MM.1S (cell line): ENCODE data around the gene DLGAP1.
A peak's percentile ranks its signal among the peaks of the same experiment; 100 is the strongest.

Experiments
- DNase-seq: peaks from one replicate; pipeline ENCODE4 v3.0.0-alpha.2; 2015
- H2AFZ ChIP-seq: fragments of 300-600 bp; sonication (generic); 2 replicates; pipeline ENCODE4 v1.6.0; 2016; ENCODE audit warnings: antibody characterized with exemption, low read length
- H3F3A ChIP-seq: fragments of 300-600 bp; sonication (generic); 2 replicates; pipeline ENCODE4 v1.6.1; 2016; ENCODE audit warnings: mild to moderate bottlenecking, antibody characterized with exemption, low read length, moderate library complexity, mixed read lengths; ENCODE audit not compliant: insufficient read depth
- H3K27ac ChIP-seq: fragments of 300-600 bp; sonication (generic); 2 replicates; pipeline ENCODE4 v1.5.1; 2016; ENCODE audit warnings: mild to moderate bottlenecking, low read length
- H3K27me3 ChIP-seq: fragments of 300-600 bp; sonication (generic); replicated peaks from 2 replicates; pipeline ENCODE4 v1.6.0; 2016; ENCODE audit warnings: low read length; ENCODE audit not compliant: insufficient read depth
- H3K36me3 ChIP-seq: fragments of 300-600 bp; sonication (generic); replicated peaks from 2 replicates; pipeline ENCODE4 v1.6.1; 2016; ENCODE audit warnings: mild to moderate bottlenecking, low read length, mixed read lengths; ENCODE audit not compliant: insufficient read depth
- H3K4me1 ChIP-seq: fragments of 300-600 bp; sonication (generic); 2 replicates; pipeline ENCODE4 v1.6.1; 2016; ENCODE audit warnings: low read length, mixed read lengths
- H3K4me2 ChIP-seq: fragments of 300-600 bp; sonication (generic); 2 replicates; pipeline ENCODE4 v1.6.0; 2016; ENCODE audit warnings: low read depth, low read length
- H3K4me3 ChIP-seq: fragments of 300-600 bp; sonication (generic); 2 replicates; pipeline ENCODE4 v1.5.1; 2016; ENCODE audit warnings: low read length, mixed read lengths
- H3K79me2 ChIP-seq: fragments of 300-600 bp; sonication (generic); 2 replicates; pipeline ENCODE4 v1.6.1; 2016; ENCODE audit warnings: mixed run types, low read length, mixed read lengths
- H3K9ac ChIP-seq: fragments of 300-600 bp; sonication (generic); 2 replicates; pipeline ENCODE4 v1.6.1; 2016; ENCODE audit warnings: low read length, mixed read lengths
- H3K9me2 ChIP-seq: fragments of 300-600 bp; sonication (generic); replicated peaks from 2 replicates; pipeline ENCODE4 v1.6.1; 2016; ENCODE audit warnings: mild to moderate bottlenecking, low read length, mixed read lengths; ENCODE audit not compliant: insufficient read depth
- H3K9me3 ChIP-seq: fragments of 300-600 bp; sonication (generic); replicated peaks from 2 replicates; pipeline ENCODE4 v1.6.1; 2016; ENCODE audit warnings: mild to moderate bottlenecking, low read length, mixed read lengths; ENCODE audit not compliant: insufficient read depth
- H4K20me1 ChIP-seq: fragments of 300-600 bp; sonication (generic); 2 replicates; pipeline ENCODE4 v1.6.1; 2016; ENCODE audit warnings: mild to moderate bottlenecking, low read length, moderate library complexity, mixed read lengths; ENCODE audit not compliant: insufficient read depth
- EZH2 ChIP-seq: fragments of 300-600 bp; sonication (generic); optimal IDR thresholded peaks from 2 replicates; pipeline ENCODE3; 2017; ENCODE audit warnings: low read depth, mild to moderate bottlenecking, antibody characterized with exemption, low read length, mixed read lengths
- EZH2phosphoT487 ChIP-seq: fragments of 300-600 bp; sonication (generic); IDR thresholded peaks from 2 replicates; pipeline ENCODE4 v1.6.1; 2018; ENCODE audit warnings: antibody characterized with exemption, low read length
- TF ChIP-seq, protein P1 (sequence below): fragments of 300-600 bp; sonication (generic); IDR thresholded peaks from 2 replicates; pipeline ENCODE4 v1.5.1; 2016; ENCODE audit warnings: antibody characterized with exemption, low read length, mixed read lengths

The DLGAP1 gene

DNA sequence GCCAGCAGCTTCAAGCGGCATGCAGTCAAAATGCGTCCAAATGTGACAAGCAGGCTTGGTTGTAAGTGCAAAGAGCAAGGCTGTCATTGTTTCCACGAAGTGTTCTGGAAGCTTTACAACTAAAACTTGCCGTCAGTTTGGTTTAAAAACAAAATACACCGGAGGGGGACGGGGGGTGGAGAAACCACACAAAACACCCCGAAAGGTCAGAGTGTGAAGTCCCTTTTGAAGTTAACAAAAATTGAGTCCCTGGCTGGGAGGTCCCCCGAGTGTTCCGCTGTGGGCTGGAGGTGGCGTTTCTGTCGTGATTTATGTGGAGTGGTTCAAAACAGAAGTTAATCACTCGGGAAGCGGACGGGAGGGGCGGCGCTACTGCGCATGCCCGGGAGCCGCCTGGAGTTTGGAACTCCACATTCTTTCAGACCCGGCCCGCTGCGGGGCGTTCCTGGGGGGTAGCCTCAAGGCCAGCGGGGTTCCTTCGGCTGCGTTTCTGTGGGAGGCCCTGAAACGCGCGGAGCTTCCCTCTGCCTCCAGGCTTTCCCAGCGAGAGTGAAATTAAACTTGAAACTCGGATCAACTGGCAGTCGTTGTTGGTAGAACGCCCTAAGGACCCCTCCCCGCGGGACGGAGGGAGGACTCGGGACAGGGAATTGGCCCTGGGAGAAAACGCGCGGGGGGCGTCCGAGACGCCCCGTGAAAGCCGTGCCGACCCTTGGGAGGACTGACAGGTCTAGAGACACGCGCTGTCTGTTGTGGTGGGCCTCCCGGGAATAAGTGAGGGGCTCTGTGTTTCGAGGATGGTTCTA, 1003.7 kb downstream of the DLGAP1 start:
- Histone ChIP-seq H3K27me3 (peaks cover 69% of the 10 kb centered on the region), H3K36me3 (no peaks in the 10 kb centered on the region), H3K4me3 (peak overlapping the region; percentile 11; the same call in 1 of the 2 replicates), H3K4me2 (peak overlapping the region; percentile 52), H3K9ac (no peak overlapping the region), H4K20me1 (no peaks in the 10 kb centered on the region), H3K9me2 (no peaks in the 10 kb centered on the region), H3K79me2 (no peaks in the 10 kb centered on the region), H2AFZ (no peak overlapping the region), H3K9me3 (no peaks in the 10 kb centered on the region), H3K4me1 (peaks cover 12% of the 10 kb centered on the region), H3K27ac (no peak overlapping the region), H3F3A (peaks cover 34% of the 10 kb centered on the region)
- DNase-seq = no peak
- TF ChIP-seq, protein P1, sequence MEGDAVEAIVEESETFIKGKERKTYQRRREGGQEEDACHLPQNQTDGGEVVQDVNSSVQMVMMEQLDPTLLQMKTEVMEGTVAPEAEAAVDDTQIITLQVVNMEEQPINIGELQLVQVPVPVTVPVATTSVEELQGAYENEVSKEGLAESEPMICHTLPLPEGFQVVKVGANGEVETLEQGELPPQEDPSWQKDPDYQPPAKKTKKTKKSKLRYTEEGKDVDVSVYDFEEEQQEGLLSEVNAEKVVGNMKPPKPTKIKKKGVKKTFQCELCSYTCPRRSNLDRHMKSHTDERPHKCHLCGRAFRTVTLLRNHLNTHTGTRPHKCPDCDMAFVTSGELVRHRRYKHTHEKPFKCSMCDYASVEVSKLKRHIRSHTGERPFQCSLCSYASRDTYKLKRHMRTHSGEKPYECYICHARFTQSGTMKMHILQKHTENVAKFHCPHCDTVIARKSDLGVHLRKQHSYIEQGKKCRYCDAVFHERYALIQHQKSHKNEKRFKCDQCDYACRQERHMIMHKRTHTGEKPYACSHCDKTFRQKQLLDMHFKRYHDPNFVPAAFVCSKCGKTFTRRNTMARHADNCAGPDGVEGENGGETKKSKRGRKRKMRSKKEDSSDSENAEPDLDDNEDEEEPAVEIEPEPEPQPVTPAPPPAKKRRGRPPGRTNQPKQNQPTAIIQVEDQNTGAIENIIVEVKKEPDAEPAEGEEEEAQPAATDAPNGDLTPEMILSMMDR = no peak
- TF ChIP-seq EZH2 = no peak
- no peak for TF ChIP-seq EZH2phosphoT487

DNA sequence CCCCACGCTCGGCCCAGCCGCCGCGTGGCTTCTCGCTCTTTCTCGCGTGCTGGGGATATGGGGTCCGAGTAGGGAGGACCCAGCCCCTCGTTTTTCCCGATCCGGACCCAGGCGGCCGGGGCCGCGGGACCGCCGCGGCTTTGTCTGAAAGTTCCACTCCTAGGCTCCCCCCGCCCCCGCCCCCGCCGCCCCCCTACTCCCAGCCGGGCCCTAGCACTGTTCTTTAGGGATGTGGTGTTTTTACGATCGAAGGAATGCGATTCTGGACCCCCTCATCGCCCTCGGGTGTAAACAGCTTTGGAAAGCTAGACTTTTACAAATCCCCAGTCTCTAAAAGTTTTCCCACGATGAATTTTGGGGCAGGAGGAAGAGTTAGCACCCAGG, 1004.3 kb downstream of the DLGAP1 start:
- TF ChIP-seq EZH2 (no peak), EZH2phosphoT487 (no peak)
- TF ChIP-seq, protein P1 = no peak
- Histone ChIP-seq H3K79me2 (no peaks in the 10 kb centered on the region), H3K9ac (no peak overlapping the region), H3K4me3 (peak overlapping the region; percentile 11; the same call in 1 of the 2 replicates), H3K27me3 (peaks cover 63% of the 10 kb centered on the region), H3K27ac (no peak overlapping the region), H3K4me2 (peak overlapping the region; percentile 52; the same call in 1 of the 2 replicates), H3K9me2 (no peaks in the 10 kb centered on the region), H3K36me3 (no peaks in the 10 kb centered on the region), H3K4me1 (peaks cover 12% of the 10 kb centered on the region), H3K9me3 (no peaks in the 10 kb centered on the region), H3F3A (peaks cover 34% of the 10 kb centered on the region), H4K20me1 (no peaks in the 10 kb centered on the region), H2AFZ (no peak overlapping the region)
- no peak for DNase-seq

DNA sequence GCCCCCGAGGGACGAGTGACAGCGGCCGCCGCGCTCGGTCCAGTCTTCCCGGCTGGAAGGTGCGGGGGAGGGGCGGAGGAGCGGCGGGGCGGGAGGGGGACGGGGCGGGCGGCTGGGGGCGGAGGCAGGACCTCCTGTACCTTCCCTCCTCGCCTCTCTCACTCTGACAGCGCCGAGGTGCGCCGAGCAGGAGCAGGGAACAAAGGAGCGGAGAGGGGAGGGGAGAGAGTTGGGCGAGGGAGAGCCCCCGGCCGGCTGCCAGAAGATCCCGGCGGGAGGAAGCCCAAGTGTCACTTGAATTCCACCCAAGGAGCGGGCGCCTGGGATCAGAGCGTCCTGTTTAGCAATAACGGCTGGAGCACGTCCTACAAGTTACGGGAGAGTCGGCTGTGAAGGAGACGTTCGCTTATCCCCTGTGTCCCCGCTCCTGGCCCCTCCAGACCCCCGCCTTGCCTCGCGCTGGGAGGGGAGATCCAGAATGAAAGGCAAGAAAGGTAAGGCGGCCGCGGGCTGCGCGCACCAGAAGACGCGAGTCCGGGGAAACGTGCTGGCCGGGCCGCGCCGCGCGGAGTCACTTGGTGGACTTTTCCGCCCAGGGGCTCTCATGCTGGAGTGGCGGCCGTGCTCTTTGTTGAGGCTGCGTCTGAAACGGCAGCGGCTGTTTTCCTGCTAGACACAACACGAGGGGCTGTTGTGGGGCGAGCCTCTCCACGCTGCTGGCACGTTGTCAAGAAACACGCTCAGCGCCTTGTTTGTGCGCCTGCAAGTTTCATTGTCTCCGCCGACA, 1004.9 kb downstream of the DLGAP1 start, which contains the start of gene TGIF1:
Gene TGIF1 (plus strand): TSS at position 161 of the 787 bp plus-strand sequence. CDS start 318 bp downstream, at position 479.
- H3K4me1 ChIP-seq = peaks cover 12% of the 10 kb centered on the region
- H3K4me2 ChIP-seq = peak within 1 kb of the TSS; percentile 96
- H3K4me3 ChIP-seq = peak within 1 kb of the TSS; percentile 75
- DNase-seq = no peak
- no peaks in the 10 kb centered on the region for H3K9me3 ChIP-seq
- H3K9ac ChIP-seq = peak within 1 kb of the TSS; percentile 91
- H4K20me1 ChIP-seq = no peaks in the 10 kb centered on the region
- H3F3A ChIP-seq = peaks cover 34% of the 10 kb centered on the region
- H3K36me3 ChIP-seq = no peaks in the 10 kb centered on the region
- H3K27me3 ChIP-seq = peaks cover 57% of the 10 kb centered on the region
- peak within 1 kb of the TSS; percentile 89 for H2AFZ ChIP-seq
- no peaks in the 10 kb centered on the region for H3K9me2 ChIP-seq
- peak within 1 kb of the TSS; percentile 93 for H3K27ac ChIP-seq
- TF ChIP-seq EZH2phosphoT487 (no peak), EZH2 (no peak)
- TF ChIP-seq, protein P1 = no peak
- no peaks in the 10 kb centered on the region for H3K79me2 ChIP-seq
